Keratinocyte (primary cell): Measurements from ENCODE around the gene SAMD11.

Source experiments
- EZH2 ChIP-seq: IDR thresholded peaks from one replicate; pipeline ENCODE4 v1.6.1; 2012; ENCODE audit warnings: inconsistent platforms, mild to moderate bottlenecking, low read length, moderate library complexity
- TF ChIP-seq, protein P1 (sequence below), 3 experiments: IDR thresholded peaks in 1 of 3; conservative IDR thresholded peaks in 1 of 3; optimal IDR thresholded peaks in 1 of 3; 2 replicates in 2 of 3; 3 replicates in 1 of 3; pipeline versions ENCODE3 to v1.5.1; 2011; ENCODE audit warnings: low read length in 3 of 3, mild to moderate bottlenecking in 3 of 3, moderate library complexity in 2 of 3, control low read depth in 1 of 3, inconsistent platforms in 1 of 3; ENCODE audit not compliant: insufficient read depth in 2 of 3; ENCODE audit errors: extremely low read depth in 1 of 3

DNA sequence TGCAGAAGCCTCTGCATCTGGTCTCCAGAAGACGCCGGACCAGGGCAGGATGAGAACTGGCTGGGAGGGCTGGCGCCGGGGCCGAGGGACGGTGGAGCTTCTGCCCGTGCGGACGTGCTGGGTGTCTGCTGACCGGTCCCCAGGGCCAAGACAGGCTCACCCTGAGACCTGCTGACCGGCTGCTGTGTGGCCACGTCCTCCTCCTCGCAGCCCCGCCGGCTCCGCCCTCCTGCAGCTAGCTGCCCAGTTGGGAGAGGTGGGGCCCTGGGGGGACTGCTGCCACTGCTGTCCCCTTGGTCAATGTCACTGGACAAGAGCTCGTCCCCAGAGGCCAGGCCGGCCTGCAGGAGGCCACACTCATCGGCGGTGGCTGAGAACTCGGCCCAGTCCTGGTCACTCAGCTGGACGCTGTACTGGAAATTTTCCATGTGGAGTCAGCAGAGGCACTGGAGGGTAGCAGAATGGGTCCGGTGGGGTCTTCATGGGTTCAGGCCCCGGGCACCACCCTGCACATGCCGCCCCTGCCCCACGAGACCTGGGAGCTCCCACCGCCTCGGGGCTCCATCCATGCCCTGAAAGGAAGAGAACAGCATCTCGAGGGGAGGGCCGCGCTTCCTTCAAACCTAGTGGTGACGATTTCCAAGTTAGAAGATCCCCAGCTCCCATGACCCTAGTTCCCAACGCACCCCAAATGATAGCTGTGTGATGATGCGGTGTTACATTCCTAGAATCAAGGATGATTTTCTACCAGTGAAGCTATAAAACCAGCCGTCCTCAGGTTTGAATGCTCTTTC, 57.1 kb downstream of the SAMD11 start:
- TF ChIP-seq EZH2 = no peak
- TF ChIP-seq, protein P1, sequence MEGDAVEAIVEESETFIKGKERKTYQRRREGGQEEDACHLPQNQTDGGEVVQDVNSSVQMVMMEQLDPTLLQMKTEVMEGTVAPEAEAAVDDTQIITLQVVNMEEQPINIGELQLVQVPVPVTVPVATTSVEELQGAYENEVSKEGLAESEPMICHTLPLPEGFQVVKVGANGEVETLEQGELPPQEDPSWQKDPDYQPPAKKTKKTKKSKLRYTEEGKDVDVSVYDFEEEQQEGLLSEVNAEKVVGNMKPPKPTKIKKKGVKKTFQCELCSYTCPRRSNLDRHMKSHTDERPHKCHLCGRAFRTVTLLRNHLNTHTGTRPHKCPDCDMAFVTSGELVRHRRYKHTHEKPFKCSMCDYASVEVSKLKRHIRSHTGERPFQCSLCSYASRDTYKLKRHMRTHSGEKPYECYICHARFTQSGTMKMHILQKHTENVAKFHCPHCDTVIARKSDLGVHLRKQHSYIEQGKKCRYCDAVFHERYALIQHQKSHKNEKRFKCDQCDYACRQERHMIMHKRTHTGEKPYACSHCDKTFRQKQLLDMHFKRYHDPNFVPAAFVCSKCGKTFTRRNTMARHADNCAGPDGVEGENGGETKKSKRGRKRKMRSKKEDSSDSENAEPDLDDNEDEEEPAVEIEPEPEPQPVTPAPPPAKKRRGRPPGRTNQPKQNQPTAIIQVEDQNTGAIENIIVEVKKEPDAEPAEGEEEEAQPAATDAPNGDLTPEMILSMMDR (optimal IDR thresholded peaks at IDR 0.05 in 1 of 3, IDR thresholded peaks at IDR 0.05 in 1 of 3, conservative IDR thresholded peaks at IDR 0.05 in 1 of 3; ENCODE audit: extremely low read depth in 1 of 3, insufficient read depth in 2 of 3, low read length in 3 of 3) = no peak
